Keratinocyte (primary cell): ENCODE results near the gene CDKN2D. TPM values are rescaled to one million over a fixed set of nuclear protein-coding genes. Genes with fewer than 3 reads are reported as not detected.

Experiments used
- DNase-seq: peaks from one replicate; pipeline ENCODE4 v3.0.0-alpha.2; 2011; ENCODE audit warnings: low read depth, missing footprints, low spot score
- FAIRE-seq: peaks from 2 replicates; lab custom pipeline; 2011; peaks lifted over from hg19 to GRCh38; lab: Jason Lieb, UNC
- H2AFZ ChIP-seq: 2 replicates; pipeline ENCODE4 v1.6.0; 2012; ENCODE audit warnings: low read length, control low read depth, inconsistent platforms; ENCODE audit not compliant: control insufficient read depth
- H3K27ac ChIP-seq: 2 replicates; pipeline ENCODE4 v1.5.1; 2011; ENCODE audit warnings: low read length; ENCODE audit not compliant: control insufficient read depth, insufficient read depth
- H3K27me3 ChIP-seq: 3 replicates; pipeline ENCODE4 v1.6.0; 2011; ENCODE audit warnings: low read length; ENCODE audit not compliant: control insufficient read depth, insufficient read depth; ENCODE audit errors: extremely low read depth
- H3K36me3 ChIP-seq, 2 experiments: 2 replicates in 1 of 2; 3 replicates in 1 of 2; pipeline ENCODE4 v1.5.1; 2011; ENCODE audit warnings: low read length in 2 of 2, mild to moderate bottlenecking in 1 of 2; ENCODE audit not compliant: control insufficient read depth in 2 of 2, insufficient read depth in 2 of 2; ENCODE audit errors: extremely low read depth in 1 of 2
- H3K4me1 ChIP-seq: 3 replicates; pipeline ENCODE4 v1.5.1; 2011; ENCODE audit warnings: low read length; ENCODE audit not compliant: control insufficient read depth, insufficient read depth; ENCODE audit errors: extremely low read depth
- H3K4me2 ChIP-seq: 3 replicates; pipeline ENCODE4 v1.6.0; 2011; ENCODE audit warnings: low read depth, low read length; ENCODE audit not compliant: control insufficient read depth, insufficient read depth; ENCODE audit errors: extremely low read depth
- H3K4me3 ChIP-seq, 3 experiments: fragments of 200-600 bp in 1 of 3; sonication (generic) in 1 of 3; 2 replicates in 2 of 3; 3 replicates in 1 of 3; pipeline ENCODE4 v1.5.1; 2011 to 2016; ENCODE audit warnings: low read length in 3 of 3, mild to moderate bottlenecking in 3 of 3, control low read depth in 2 of 3, inconsistent platforms in 1 of 3, low read depth in 1 of 3, mixed read lengths in 1 of 3, mixed run types in 1 of 3, moderate library complexity in 1 of 3; ENCODE audit not compliant: control insufficient read depth in 2 of 3, insufficient read depth in 2 of 3; ENCODE audit errors: extremely low read depth in 1 of 3
- H3K79me2 ChIP-seq: 2 replicates; pipeline ENCODE4 v1.6.0; 2012; ENCODE audit warnings: low read length; ENCODE audit not compliant: control insufficient read depth, insufficient read depth
- H3K9ac ChIP-seq: 3 replicates; pipeline ENCODE4 v1.6.0; 2011; ENCODE audit warnings: low read length; ENCODE audit not compliant: control insufficient read depth, insufficient read depth; ENCODE audit errors: extremely low read depth
- H3K9me1 ChIP-seq: 3 replicates; pipeline ENCODE4 v1.6.0; 2011; ENCODE audit warnings: low read length; ENCODE audit not compliant: control insufficient read depth, insufficient read depth; ENCODE audit errors: extremely low read depth
- H3K9me3 ChIP-seq: 2 replicates; pipeline ENCODE4 v1.5.1; 2012; ENCODE audit warnings: low read depth, low read length; ENCODE audit not compliant: control insufficient read depth
- H4K20me1 ChIP-seq: 3 replicates; pipeline ENCODE4 v1.6.0; 2011; ENCODE audit warnings: low read length; ENCODE audit not compliant: control insufficient read depth, insufficient read depth; ENCODE audit errors: extremely low read depth
- CTCF ChIP-seq, 3 experiments: IDR thresholded peaks in 1 of 3; conservative IDR thresholded peaks in 1 of 3; optimal IDR thresholded peaks in 1 of 3; 2 replicates in 2 of 3; 3 replicates in 1 of 3; pipeline versions ENCODE3 to v1.5.1; 2011; ENCODE audit warnings: low read length in 3 of 3, mild to moderate bottlenecking in 3 of 3, moderate library complexity in 2 of 3, control low read depth in 1 of 3, inconsistent platforms in 1 of 3; ENCODE audit not compliant: insufficient read depth in 2 of 3; ENCODE audit errors: extremely low read depth in 1 of 3
- EZH2 ChIP-seq: IDR thresholded peaks from one replicate; pipeline ENCODE4 v1.6.1; 2012; ENCODE audit warnings: inconsistent platforms, mild to moderate bottlenecking, low read length, moderate library complexity
- dilution Hi-C: fragments of 300-500 bp; cut with MboI; formaldehyde crosslinking; loops from one replicate; pipeline ENCODE4 v1.7.0; 2020; ENCODE audit warnings: low sequenced_read_pairs; ENCODE audit not compliant: extremely low pct_ligation_motif_present
- polyA plus RNA-seq, 5 experiments: library from polyadenylated mRNA; depleted of rRNA in 3 of 5; stranded (reverse) in 3 of 5; stranded (forward) in 1 of 5; unstranded in 1 of 5; fragments of >200 nt; gene quantifications; 1 replicate in 1 of 5; 2 replicates in 3 of 5; 3 replicates in 1 of 5; pipeline versions ENCODE4 v1.2.1 to v1.2.3, GENCODE V29; 2011 to 2012; ENCODE audit warnings: missing spikeins in 2 of 5, low read depth in 1 of 5, low replicate concordance in 1 of 5

CDKN2D gene
- polyA plus RNA-seq, 1 donor (not counting 4 experiments of a cell fraction or from before 2014, with no cell fraction given) = 3.9 TPM

GRCh38 chr19:10518444-10519361 lies 50.1 kb downstream of the CDKN2D start:
- H3K4me2 ChIP-seq = peak overlapping the region; percentile 96
- H3K79me2 ChIP-seq = peaks cover 30% of the 10 kb centered on the region
- peaks cover 0 to 4% of the 10 kb centered on the region in 2 experiments for H3K36me3 ChIP-seq
- H4K20me1 ChIP-seq = no peaks in the 10 kb centered on the region
- no peak for FAIRE-seq
- DNase-seq = no peak
- H3K9me1 ChIP-seq = no peaks in the 10 kb centered on the region
- H2AFZ ChIP-seq = peak overlapping the region; percentile 1
- H3K27me3 ChIP-seq = no peaks in the 10 kb centered on the region
- peak overlapping the region in 1 of 3 experiments; percentile 55 for H3K4me3 ChIP-seq
- dilution Hi-C loops = no loop called here
- no peak overlapping the region for H3K27ac ChIP-seq
- H3K4me1 ChIP-seq = peaks cover 42% of the 10 kb centered on the region
- no peak overlapping the region for H3K9ac ChIP-seq
- H3K9me3 ChIP-seq = no peaks in the 10 kb centered on the region
- TF ChIP-seq CTCF (optimal IDR thresholded peaks at IDR 0.05 in 1 of 3, IDR thresholded peaks at IDR 0.05 in 1 of 3, conservative IDR thresholded peaks at IDR 0.05 in 1 of 3; ENCODE audit: extremely low read depth in 1 of 3, insufficient read depth in 2 of 3, low read length in 3 of 3) (no peak), EZH2 (no peak)

- Histone ChIP-seq H3K79me2 (peaks cover 37% of the 10 kb centered on the region), H3K9me1 (no peaks in the 10 kb centered on the region), H3K4me2 (peak overlapping the region; percentile 96), H2AFZ (peak overlapping the region; percentile 37), H3K4me3 (peak overlapping the region; percentile 55 to 86 (median 65)), H3K9me3 (no peaks in the 10 kb centered on the region), H3K9ac (peak overlapping the region; percentile 48), H3K27ac (no peak overlapping the region), H3K4me1 (peaks cover 42% of the 10 kb centered on the region), H3K36me3 (peaks cover 5 to 12% of the 10 kb centered on the region in 2 experiments), H4K20me1 (no peaks in the 10 kb centered on the region), H3K27me3 (no peaks in the 10 kb centered on the region)
- FAIRE-seq (peak; percentile 71), DNase-seq (no peak)
- dilution Hi-C loops = no loop called here
- TF ChIP-seq EZH2 (no peak), CTCF (optimal IDR thresholded peaks at IDR 0.05 in 1 of 3, IDR thresholded peaks at IDR 0.05 in 1 of 3, conservative IDR thresholded peaks at IDR 0.05 in 1 of 3; ENCODE audit: extremely low read depth in 1 of 3, insufficient read depth in 2 of 3, low read length in 3 of 3) (no peak)
These were observed 50.9 kb downstream of the CDKN2D start for GRCh38 chr19:10517760-10518443.
